ENCODE results near the gene UNC119B. TPM values are rescaled to one million over a fixed set of nuclear protein-coding genes. Genes with fewer than 3 reads are reported as not detected.

The UNC119B gene
- total RNA-seq, 4 donors from 2014 or later, result 9.8 to 25.4 (median 21.5) TPM

GRCh38 chr12:120670667-120671066, 39.6 kb upstream of the UNC119B start:
- H3K4me1 ChIP-seq, result peaks cover 0 to 17% (median 14%) of the 10 kb centered on the region in 4 donors
- no peak for TF ChIP-seq POLR2AphosphoS5 (IDR thresholded peaks at IDR 0.05)
- TF ChIP-seq POLR2A (IDR thresholded peaks at IDR 0.05), result no peak
- no peak for TF ChIP-seq EP300 (IDR thresholded peaks at IDR 0.05; ENCODE audit: low read depth)
- peak overlapping the region in 2 of 4 donors; percentile 47 to 52 for H3K27ac ChIP-seq
- H3K27me3 ChIP-seq, result no peaks in the 10 kb centered on the region
- in situ Hi-C loops (cut with MboI; ENCODE audit: low pct_ligation_motif_present in 1 of 4, low pct_unique_long_range_greater_than_20kb in 1 of 4, low sequenced_read_pairs in 3 of 4), result no loop called here
- 50 to 56% methylated on average over 4 to 5 of the region's 5 CpGs for WGBS, 2 donors (ENCODE audit: low coverage in 1 of 2)
- H3K9me3 ChIP-seq, result no peaks in the 10 kb centered on the region
- DNase-seq, result no peak
- H3K4me3 ChIP-seq, result no peak overlapping the region
- H3K36me3 ChIP-seq, result no peaks in the 10 kb centered on the region
- intact Hi-C loops (cut with DNase I; ENCODE audit: low total_unique reads), result no loop called here

DNA sequence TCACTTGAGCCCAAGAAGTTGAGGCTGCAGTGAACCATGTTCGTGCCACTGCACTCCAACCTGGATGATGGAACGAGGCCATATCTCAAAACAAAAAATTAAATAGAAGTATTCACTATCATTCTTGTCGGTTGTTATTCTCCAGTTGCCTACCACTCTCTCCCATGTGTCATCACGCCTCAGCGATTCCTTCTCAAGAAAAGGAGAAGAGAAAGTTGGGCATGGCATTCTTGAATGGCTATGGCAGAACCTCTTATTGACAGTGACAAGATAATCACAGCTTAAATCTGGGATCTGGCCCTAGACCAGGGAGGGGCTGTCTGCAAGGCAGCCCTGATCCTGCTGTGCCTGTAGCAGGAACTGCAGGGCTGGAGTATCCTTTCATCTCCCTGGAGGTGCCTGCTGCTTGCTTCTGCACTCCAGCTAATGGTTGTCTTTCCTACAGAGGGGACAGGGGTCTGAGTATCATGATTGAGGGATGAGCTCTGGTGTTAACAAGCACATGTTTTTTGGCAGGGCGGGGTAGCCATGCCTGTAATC, 36.1 kb upstream of the UNC119B start:
- H3K4me3 ChIP-seq, result no peak overlapping the region
- no peaks in the 10 kb centered on the region for H3K36me3 ChIP-seq
- no peak overlapping the region for H3K27ac ChIP-seq
- no peaks in the 10 kb centered on the region for H3K27me3 ChIP-seq
- intact Hi-C loops (cut with DNase I; ENCODE audit: low total_unique reads) (no loop called here), in situ Hi-C loops (cut with MboI; ENCODE audit: low pct_ligation_motif_present in 1 of 4, low pct_unique_long_range_greater_than_20kb in 1 of 4, low sequenced_read_pairs in 3 of 4) (no loop called here)
- 87% methylated on average over 5 to 6 of the region's 6 CpGs for WGBS, 2 donors (ENCODE audit: low coverage in 1 of 2)
- no peaks in the 10 kb centered on the region for H3K9me3 ChIP-seq
- DNase-seq, result no peak
- TF ChIP-seq, protein P1, sequence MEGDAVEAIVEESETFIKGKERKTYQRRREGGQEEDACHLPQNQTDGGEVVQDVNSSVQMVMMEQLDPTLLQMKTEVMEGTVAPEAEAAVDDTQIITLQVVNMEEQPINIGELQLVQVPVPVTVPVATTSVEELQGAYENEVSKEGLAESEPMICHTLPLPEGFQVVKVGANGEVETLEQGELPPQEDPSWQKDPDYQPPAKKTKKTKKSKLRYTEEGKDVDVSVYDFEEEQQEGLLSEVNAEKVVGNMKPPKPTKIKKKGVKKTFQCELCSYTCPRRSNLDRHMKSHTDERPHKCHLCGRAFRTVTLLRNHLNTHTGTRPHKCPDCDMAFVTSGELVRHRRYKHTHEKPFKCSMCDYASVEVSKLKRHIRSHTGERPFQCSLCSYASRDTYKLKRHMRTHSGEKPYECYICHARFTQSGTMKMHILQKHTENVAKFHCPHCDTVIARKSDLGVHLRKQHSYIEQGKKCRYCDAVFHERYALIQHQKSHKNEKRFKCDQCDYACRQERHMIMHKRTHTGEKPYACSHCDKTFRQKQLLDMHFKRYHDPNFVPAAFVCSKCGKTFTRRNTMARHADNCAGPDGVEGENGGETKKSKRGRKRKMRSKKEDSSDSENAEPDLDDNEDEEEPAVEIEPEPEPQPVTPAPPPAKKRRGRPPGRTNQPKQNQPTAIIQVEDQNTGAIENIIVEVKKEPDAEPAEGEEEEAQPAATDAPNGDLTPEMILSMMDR (IDR thresholded peaks at IDR 0.05), result no peak
- TF ChIP-seq EP300 (IDR thresholded peaks at IDR 0.05; ENCODE audit: low read depth) (no peak), POLR2AphosphoS5 (IDR thresholded peaks at IDR 0.05) (no peak), POLR2A (IDR thresholded peaks at IDR 0.05) (no peak)
- peaks cover 0 to 23% (median 12%) of the 10 kb centered on the region in 4 donors for H3K4me1 ChIP-seq

GRCh38 chr12:120677765-120678473, 32.3 kb upstream of the UNC119B start:
- Histone ChIP-seq H3K36me3 (no peaks in the 10 kb centered on the region), H3K9me3 (no peaks in the 10 kb centered on the region), H3K4me1 (peaks cover 0 to 9% (median 2%) of the 10 kb centered on the region in 4 donors), H3K27me3 (no peaks in the 10 kb centered on the region), H3K27ac (peak overlapping the region in 2 of 4 donors; percentile 9 to 25), H3K4me3 (no peak overlapping the region)
- in situ Hi-C loops (cut with MboI; ENCODE audit: low pct_ligation_motif_present in 1 of 4, low pct_unique_long_range_greater_than_20kb in 1 of 4, low sequenced_read_pairs in 3 of 4) (no loop called here), intact Hi-C loops (cut with DNase I; ENCODE audit: low total_unique reads) (no loop called here)
- TF ChIP-seq POLR2AphosphoS5 (IDR thresholded peaks at IDR 0.05), result no peak
- TF ChIP-seq POLR2A (IDR thresholded peaks at IDR 0.05), result no peak
- TF ChIP-seq, protein P1 (IDR thresholded peaks at IDR 0.05), result no peak
- no peak for TF ChIP-seq EP300 (IDR thresholded peaks at IDR 0.05; ENCODE audit: low read depth)
- WGBS, 2 donors (ENCODE audit: low coverage in 1 of 2), result 27 to 44% methylated on average over 2 to 7 of the region's 7 CpGs
- DNase-seq, result no peak

DNA sequence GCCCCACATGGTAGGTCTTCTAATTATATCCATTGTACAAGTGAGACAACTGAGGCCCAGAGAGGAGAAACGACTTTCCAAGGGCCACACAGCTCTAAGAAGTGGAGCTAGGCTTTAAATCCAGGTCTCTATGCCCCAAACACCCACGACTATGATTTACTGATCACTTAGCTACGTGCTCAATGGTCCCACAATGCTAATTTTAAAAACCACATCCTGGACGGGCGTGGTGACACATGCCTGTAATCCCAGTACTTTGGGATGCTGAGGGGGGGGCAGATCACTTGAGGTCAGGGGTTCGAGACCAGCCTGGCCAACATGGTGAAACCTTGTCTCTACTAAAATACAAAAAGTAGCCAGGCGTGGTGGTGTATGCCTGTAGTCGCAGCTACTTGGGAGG, 31.7 kb upstream of the UNC119B start:
- H3K27ac ChIP-seq, result no peak overlapping the region
- H3K9me3 ChIP-seq, result no peaks in the 10 kb centered on the region
- no peak overlapping the region for H3K4me3 ChIP-seq
- H3K27me3 ChIP-seq, result no peaks in the 10 kb centered on the region
- WGBS, 2 donors (ENCODE audit: low coverage in 1 of 2), result 27 to 59% methylated on average over 3 to 8 of the region's 8 CpGs
- H3K36me3 ChIP-seq, result no peaks in the 10 kb centered on the region
- no peak for DNase-seq
- TF ChIP-seq EP300 (IDR thresholded peaks at IDR 0.05; ENCODE audit: low read depth), result no peak
- no peak for TF ChIP-seq POLR2A (IDR thresholded peaks at IDR 0.05)
- TF ChIP-seq, protein P1 (IDR thresholded peaks at IDR 0.05), result no peak
- H3K4me1 ChIP-seq, result peaks cover 0 to 9% (median 2%) of the 10 kb centered on the region in 4 donors
- intact Hi-C loops (cut with DNase I; ENCODE audit: low total_unique reads), result no loop called here
- in situ Hi-C loops (cut with MboI; ENCODE audit: low pct_ligation_motif_present in 1 of 4, low pct_unique_long_range_greater_than_20kb in 1 of 4, low sequenced_read_pairs in 3 of 4), result no loop called here
